Stimulated activated CD4-positive, alpha-beta T cell treated with anti-CD3 and anti-CD28 coated beads, Interleukin-4, amount 100 ng/mL, for 1 hour (primary cell): ENCODE measurements around the gene UAP1L1.
A peak's percentile ranks its signal among the peaks of the same experiment; 100 is the strongest.
"Not testable (repeated sequence)": the region's sequence is repeated elsewhere in the genome, so short reads cannot be mapped to it uniquely, and the experiment has no call there.

Experiments used
- DNase-seq: peaks from one replicate; pipeline ENCODE4 v3.0.0-alpha.2; 2020

The UAP1L1 gene

DNA sequence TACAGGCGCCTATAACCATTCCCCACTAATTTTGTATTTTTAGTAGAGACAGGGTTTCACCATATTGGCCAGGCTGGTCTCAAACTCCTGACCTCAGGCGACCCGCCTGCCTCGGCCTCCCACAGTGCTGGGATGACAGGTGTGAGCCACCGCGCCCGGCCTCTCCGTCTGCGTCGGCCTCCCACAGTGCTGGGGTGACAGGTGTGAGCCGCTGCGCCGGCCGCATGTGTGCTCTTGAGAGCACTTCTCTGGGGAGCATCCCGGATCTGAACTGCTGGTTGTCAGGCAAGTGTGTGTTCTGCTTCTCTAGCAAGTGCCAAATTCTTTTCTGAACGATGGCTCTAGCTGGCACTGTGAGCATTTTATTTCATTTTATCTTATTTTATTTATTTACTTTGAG, 19.8 kb upstream of the UAP1L1 start:
- DNase-seq, result no peak

DNA sequence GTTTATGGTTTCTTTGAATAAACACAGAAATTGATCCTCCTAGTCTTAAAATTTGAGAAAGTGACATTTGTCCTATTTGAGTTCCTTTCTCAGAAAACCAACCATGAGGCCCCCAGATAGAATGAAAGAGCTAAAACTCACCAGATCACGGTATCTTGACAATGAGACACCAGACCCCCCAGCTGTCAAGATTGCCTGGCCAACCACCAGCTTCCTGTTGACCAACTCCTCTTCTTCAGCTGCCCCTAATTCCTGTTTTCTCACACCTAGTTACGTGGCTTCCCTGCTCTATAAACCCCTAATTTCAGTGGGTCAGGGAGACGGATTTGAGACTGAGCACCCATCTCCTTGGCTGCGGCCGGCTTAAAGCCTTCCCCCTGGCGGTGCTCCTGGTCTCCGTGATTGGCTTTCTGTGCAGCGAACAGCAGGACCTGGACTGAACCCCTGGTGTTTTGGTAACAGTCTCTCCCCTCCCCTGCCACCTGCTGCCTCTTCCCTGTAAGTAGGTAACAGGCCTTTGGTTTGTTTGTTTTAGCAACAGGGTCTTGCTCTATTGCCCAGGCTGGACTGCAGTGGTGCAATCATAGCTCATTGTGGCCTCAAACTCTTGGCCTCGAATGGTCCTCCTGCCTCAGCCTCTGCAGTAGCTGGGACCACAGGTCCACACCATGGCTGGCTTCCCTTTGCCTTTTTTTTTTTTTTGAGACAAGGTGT, 18.6 kb upstream of the UAP1L1 start:
- no peak for DNase-seq

- DNase-seq, result no peak
These were observed 14.9 kb upstream of the UAP1L1 start for GRCh38 chr9:137062384-137062783.

DNA sequence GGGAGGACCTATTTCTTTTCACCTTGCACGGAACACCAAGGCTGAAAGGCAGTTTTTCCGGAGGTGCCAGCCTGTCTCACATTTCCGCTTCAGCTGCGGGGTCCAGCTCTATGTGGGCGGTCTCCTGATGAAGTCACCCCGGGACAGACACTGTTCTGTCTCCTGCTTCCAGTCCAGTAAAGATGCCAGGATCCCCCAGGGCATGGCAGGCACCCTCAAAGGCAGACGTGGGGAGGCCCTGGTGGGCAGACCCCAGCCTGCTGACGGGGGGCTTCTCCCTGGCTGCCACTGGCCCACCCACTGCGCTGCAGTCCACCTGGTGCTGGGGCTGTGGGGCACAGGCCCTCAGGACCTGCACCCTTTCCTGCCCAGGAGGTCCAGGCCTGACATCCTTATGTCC, 14.5 kb upstream of the UAP1L1 start:
- DNase-seq, result not testable (repeated sequence)

DNA sequence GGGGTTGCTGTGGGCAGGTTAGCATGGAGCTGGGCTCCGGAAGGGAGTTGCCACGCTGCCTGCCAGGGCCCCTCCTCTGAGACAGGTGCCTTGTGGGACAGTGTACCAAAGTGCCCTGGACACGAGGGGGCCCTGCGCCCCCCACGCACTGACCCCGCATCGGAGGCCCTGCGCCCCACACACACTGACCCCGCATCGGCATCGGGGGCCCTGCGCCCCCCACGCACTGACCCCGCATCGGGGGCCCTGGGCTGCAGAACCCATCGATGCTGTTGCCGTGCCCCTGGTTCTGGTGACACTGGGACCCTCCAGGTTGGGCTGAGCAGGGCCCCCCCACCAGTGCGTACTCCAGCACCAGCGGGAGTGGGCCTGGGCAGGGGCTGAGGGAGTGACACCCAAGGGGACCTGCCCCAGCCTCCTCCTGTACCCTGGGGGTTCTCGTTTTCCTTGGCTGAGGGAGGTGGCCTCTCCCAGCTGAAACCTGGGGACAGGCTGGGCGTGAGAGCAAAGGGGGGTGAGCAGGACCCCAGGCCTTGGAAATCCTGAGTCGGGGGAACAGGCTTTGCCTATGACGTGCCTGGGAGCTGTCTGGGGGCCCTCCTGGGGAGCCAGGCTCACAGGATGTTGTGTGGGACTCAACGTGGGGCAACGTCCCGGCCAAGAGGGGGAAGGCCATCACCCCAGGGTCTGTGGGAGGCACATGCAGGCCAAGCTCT, 13.8 kb upstream of the UAP1L1 start:
- DNase-seq, result no peak

- peak; percentile 70 for DNase-seq
These were observed 13.1 kb upstream of the UAP1L1 start for GRCh38 chr9:137064027-137064879.

DNA sequence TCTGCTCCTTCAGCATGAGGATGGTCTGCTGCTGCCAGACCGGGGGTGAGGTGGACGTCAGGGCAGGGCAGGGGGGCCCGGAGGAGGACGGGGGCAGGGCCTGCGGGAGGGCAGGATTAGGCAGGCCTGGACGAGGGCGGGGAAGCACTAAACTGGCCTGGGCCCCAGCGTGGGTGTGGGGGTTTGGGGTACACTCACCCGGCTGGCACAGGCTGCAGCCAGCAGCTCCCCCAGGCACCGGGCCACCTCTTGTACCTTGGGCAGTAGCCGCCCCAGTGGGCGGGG, 12.5 kb upstream of the UAP1L1 start:
- DNase-seq, result no peak

GRCh38 chr9:137065336-137065967, 11.9 kb upstream of the UAP1L1 start:
- DNase-seq, result no peak

DNA sequence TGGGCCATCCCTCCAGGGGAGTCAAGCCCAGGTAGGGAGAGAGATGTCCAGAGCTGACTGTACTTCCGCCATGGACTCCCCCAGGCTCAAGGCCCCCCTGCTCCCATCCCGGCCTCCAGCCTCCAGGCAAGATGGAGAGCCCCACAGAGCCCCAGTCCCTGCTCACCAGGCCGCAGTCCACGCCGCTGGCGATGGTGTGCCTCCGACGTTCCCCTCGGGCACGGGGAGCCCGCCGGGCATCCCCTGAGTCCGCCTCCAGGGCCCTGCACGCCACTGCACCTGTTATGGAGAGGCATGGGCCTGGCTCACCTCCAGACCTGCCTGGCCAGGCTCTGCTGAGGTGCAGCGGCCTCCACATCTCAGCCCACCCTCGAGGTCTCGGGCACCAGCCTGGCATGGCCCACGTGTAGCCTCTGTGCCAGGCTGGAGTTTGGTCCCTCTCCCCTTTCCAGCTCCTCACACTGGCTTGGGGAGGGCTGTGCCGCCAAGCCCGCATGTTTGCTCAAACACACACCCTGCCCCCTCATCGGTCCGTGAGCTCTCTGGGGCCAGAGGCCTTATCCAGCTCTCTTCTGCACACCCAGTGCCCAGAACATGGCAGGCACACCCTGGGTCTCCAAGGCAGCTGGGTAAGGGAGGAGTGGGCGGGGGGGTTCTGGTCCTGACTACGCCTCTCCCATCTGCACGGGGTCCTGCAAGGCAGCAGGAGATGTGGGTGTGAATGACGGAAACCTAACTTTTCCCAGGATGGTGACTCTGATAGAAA, 11.0 kb upstream of the UAP1L1 start:
- no peak for DNase-seq

- DNase-seq, result peak; percentile 84
These were observed 9.3 kb upstream of the UAP1L1 start for GRCh38 chr9:137067860-137068538.

GRCh38 chr9:137068539-137069507, 8.5 kb upstream of the UAP1L1 start:
- no peak for DNase-seq

- DNase-seq, result no peak
These were observed 7.7 kb upstream of the UAP1L1 start for GRCh38 chr9:137069508-137070091.

DNA sequence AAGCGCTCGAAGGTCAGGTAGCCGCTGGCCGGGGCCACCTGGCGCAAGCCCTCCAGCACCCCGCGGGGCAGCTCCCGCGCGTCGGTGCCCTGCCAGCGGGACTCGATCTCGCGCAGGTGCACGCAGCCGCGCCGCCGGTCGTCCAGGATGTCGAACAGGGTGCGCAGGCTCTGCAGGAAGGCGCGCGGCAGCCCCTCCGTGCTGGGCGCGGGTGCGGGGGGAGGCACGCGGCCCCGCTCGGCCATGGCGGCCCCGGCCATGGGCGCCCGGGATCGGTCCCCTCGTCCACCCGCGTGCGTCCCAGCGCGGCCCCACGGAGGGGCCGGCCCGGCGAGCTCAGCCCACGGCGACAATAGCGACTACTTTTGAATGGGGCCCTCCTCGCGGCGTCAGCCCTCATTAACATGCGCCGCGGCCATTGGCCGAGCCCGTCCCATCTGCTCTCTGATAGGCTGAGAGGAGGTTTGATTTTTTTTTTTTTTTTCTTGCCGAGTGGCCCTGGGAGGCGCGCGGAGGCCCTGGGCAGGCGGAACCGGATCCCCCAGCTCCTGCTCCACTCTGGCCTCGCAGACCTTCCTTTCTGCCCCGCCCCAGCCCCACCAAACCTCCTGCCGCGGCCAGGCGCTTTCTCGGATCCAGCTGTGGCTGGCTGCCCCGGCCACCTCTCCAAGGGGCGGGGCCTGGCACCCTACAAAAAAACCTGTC, 7.0 kb upstream of the UAP1L1 start, which contains the start of gene SAPCD2:
Gene SAPCD2 (minus strand): TSS at position 357 of the 705 bp plus-strand sequence. CDS start 97 bp downstream, at position 260.
- peak; percentile 81 for DNase-seq

DNA sequence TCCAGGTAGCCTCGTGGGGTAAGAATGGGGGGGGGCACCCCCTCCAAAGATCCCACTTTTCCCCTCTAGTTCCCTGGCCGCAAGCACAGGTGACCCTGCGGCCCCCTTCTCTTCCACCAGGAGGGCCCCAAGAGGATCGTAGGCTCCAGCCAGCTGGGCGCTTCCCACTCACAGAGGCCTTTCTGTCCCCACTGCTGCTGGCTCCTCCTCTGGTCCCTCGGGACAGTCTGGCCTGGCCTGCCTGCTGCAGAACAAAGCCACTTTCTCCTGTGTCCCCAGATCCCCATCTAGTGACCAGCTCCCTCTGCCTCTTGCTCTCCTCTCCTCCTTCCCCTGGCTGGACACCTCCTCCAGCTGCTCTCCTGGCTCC, 6.4 kb upstream of the UAP1L1 start:
- no peak for DNase-seq

DNA sequence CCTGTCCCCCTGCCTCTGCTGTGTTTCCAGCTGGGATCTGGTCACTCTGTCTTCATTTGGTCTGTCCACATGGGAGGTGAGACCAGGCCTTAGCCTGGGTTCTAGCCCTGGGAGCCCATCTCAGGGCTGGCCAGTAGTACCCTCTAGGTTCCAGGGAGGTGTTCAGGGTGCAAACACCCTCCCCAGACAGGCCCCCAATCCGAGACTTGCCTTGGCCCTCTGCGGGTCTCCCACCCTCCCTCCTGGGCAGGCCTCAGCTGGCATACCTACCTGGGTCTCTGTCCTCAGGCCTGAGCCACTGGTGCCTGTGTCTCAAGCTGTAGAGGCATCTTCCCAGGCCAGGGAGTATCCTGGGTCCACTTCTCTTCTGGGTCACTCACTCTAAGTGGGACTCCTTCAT, 6.0 kb upstream of the UAP1L1 start:
- no peak for DNase-seq

DNA sequence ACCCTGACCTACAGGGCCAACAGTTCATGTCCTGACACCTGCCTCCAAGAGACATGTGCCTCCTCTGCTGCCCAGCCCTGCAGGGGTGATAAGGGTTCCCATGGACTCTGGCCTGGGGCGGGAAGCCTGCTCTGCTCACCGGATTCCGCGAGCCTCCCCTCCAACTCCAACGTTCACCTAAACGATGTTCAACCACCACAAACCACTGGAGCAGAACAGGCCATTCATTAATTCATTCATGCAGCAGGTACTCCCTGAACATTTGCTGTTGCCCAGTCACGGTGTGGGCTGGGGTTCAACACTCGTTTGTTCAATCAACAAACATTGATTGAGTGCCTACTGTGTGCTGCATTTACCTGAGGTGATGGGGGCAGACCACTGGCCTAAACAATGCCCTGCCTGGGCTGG, 3.3 kb upstream of the UAP1L1 start:
- no peak for DNase-seq

DNA sequence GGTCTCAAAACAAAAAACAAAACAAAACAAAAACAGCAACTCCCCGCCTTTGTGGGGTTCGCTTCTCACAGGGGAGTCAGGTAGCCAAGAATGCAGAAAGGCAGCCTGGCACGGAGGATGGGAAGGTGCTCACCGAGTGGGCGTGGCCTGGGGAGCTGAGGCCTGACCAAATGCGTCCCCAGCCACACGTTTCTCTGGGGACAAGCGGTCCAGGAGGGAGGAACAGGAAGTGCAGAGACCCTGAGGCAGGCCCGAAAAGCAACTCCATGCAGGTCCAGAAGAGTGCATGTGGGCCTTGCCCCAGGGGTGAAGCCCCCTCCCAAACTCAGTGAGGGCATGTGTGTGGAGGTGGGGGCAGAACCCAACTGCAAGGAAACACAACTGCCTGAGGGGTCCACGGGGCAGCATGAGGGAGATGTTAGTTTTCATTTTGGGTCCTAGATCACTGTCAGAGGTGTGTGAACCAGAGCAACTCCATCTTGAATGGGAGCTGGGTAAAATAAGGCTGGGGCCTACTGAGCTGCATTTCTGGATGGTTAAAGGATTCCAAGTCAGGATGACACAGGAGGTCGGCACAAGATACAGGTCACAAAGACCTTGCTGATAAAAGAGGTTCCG, 2.6 kb upstream of the UAP1L1 start:
- no peak for DNase-seq

DNA sequence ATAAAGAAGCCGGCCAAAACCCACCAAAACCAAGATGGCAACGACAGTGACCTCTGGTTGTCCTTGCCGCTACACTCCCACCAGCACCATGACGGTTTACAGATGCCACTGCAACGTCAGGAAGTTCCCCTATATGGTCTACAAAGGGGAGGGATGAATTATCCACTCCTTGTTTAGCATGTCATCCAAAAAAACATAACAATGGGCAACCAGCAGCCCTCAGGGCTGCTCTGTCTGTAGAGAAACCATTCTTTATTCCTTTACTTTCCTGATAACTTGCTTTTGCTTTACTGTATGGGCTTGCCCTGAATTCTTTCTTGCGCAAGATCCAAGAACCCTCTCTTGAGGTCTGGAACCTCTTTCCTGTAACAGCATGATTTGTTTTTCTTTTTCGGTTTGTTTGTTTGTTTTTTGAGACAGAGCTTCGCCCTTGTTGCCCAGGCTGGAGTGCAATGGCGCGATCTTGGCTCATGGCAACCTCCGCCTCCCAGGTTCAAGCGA, 2.0 kb upstream of the UAP1L1 start:
- no peak for DNase-seq

DNA sequence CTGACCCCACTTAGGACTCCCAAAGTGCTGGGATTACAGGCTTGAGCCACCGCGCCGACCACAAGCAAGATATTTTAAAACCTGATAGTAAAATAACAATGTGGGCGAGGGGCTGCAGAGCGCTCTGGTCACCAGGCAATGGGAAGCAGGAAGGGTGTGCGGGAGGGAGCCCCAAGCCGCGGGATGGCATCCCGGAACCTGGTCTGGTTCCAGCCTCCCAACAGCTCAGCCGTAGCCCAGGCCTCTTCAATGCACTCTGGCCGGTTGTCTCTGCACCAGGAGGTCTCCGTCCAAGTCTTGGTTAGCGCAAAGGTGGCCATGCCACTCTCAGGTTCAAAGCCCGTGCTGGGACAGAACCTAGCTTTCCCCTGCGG, 694 bp upstream of the UAP1L1 start:
- DNase-seq, result no peak
